GDM1 (cell line): ENCODE measurements around the gene MECP2.
A peak's percentile ranks its signal among the peaks of the same experiment; 100 is the strongest.

ENCODE experiments used
- DNase-seq: peaks from one replicate; lab custom pipeline; 2025; lab: John Stamatoyannopoulos, UW

The MECP2 gene

GRCh38 chrX:154061801-154062200 lies 35.7 kb downstream of the MECP2 start:
- DNase-seq = no peak

- DNase-seq = no peak
Measured at GRCh38 chrX:154059729-154060245, 37.7 kb downstream of the MECP2 start.

- DNase-seq = no peak
Measured at GRCh38 chrX:154059231-154059630, 38.3 kb downstream of the MECP2 start.

GRCh38 chrX:154058214-154058997 lies 39.1 kb downstream of the MECP2 start:
- no peak for DNase-seq

GRCh38 chrX:154057791-154058190 lies 39.7 kb downstream of the MECP2 start:
- no peak for DNase-seq

- no peak for DNase-seq
Measured at GRCh38 chrX:154056770-154057241, 40.7 kb downstream of the MECP2 start.

- peak; percentile 15 for DNase-seq
Measured at GRCh38 chrX:154051201-154051810, 46.2 kb downstream of the MECP2 start.

GRCh38 chrX:154050113-154050495 lies 47.4 kb downstream of the MECP2 start:
- DNase-seq = no peak

- DNase-seq = no peak
Measured at GRCh38 chrX:154049209-154050112, 48.1 kb downstream of the MECP2 start.

- DNase-seq = no peak
Measured at GRCh38 chrX:154048398-154048797, 49.1 kb downstream of the MECP2 start.

GRCh38 chrX:154046940-154047610 lies 50.4 kb downstream of the MECP2 start:
- no peak for DNase-seq

GRCh38 chrX:154046031-154046781 lies 51.3 kb downstream of the MECP2 start:
- DNase-seq = no peak

- no peak for DNase-seq
Measured at GRCh38 chrX:154044091-154044490, 53.4 kb downstream of the MECP2 start.

GRCh38 chrX:154043003-154043763 lies 54.3 kb downstream of the MECP2 start:
- no peak for DNase-seq

- no peak for DNase-seq
Measured at GRCh38 chrX:154040863-154041262, 56.7 kb downstream of the MECP2 start.

GRCh38 chrX:154040307-154040756 lies 57.2 kb downstream of the MECP2 start:
- no peak for DNase-seq

GRCh38 chrX:154039577-154039976 lies 57.9 kb downstream of the MECP2 start:
- no peak for DNase-seq

- DNase-seq = no peak
Measured at GRCh38 chrX:154038656-154039055, 58.9 kb downstream of the MECP2 start.

- no peak for DNase-seq
Measured at GRCh38 chrX:154037754-154038153, 59.8 kb downstream of the MECP2 start.

GRCh38 chrX:154036513-154036912 lies 61.0 kb downstream of the MECP2 start:
- DNase-seq = no peak
